ENCODE measurements around the gene TRIM72.
"Not testable (repeated sequence)": the region's sequence is repeated elsewhere in the genome, so short reads cannot be mapped to it uniquely, and the experiment has no call there.

Gene TRIM72

GRCh38 chr16:31213877-31214707, at the start of gene TRIM72:
Gene TRIM72 (plus strand): TSS chr16:31214119. CDS start chr16:31214739, 620 bp downstream.
- no peak for DNase-seq

DNA sequence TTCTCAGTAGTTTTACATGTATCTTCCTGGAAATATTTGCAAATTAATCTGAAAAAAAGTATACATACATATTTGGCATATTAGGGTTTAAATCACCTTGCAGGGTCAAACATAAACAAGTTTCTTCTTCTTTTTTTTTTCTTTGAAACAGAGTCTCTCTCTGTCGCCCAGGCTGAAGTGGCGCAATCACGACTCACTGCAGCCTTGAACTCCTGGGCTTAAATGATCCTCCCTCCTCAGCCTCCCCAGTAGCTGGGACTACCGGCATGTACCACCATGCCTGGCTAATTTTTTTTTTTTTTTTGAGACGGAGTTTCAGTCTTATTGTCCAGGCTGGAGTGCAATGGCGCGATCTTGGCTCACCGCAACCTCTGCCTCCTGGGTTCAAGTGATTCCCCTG, 46.6 kb upstream of the TRIM72 start:
- DNase-seq: no peak

GRCh38 chr16:31168848-31169247, 45.1 kb upstream of the TRIM72 start:
- DNase-seq: no peak

GRCh38 chr16:31170048-31170447, 43.9 kb upstream of the TRIM72 start:
- not testable (repeated sequence) for DNase-seq

DNA sequence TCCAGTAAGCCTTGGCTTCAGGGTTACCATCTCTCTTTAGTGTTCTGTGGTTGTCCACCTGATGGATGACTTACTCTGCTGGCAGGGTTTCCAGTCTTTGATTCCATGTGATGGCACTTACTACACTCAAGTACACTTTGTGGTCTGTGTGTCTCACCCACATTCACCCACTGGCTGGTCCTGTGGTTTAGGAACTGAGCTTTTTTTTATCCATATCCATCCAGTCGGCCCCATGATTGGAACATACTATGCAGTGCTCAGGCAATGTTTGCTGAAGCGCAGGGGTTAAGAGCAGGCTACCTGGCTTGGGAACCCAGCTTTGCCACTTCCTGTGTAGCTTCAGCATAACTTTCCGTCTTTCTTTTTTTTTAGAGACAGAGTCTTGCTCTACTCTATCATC, 36.8 kb upstream of the TRIM72 start:
- peak; percentile 97 for DNase-seq

GRCh38 chr16:31179219-31179746, 34.6 kb upstream of the TRIM72 start:
- no peak for DNase-seq

DNA sequence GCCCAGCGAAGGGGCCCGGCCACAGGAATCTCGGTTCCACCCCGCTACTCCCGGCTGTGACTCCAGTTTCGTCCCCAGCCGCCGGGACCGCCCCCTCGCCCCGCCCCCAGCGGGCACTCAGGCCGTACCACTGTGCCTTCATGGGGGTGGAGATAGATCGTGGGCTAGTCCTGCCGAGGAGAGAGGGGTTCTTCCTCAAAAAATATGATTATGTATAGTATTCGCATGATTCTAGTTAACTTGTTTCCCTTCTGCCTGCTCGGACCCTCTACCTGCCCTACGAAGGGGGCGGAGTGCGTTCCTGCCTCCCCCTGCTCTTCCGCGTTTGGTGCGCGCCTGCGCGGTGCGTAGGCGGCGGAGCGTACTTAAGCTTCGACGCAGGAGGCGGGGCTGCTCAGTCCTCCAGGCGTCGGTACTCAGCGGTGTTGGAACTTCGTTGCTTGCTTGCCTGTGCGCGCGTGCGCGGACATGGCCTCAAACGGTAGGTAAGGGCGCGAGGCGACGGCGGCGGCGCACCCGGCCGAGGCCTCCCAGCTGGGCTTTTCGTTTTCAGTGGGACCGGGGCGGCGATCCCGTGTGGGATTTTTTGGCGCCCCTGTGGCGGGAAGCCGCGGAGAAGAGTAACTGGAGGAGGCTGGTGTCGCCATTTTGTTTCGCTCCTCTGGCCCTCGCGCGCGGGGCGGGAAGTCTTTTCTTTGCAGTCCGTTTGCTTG, 34.0 kb upstream of the TRIM72 start, which contains the start of gene FUS:
Gene FUS, plus strand, starts transcription at position 393 of the 713 bp plus-strand sequence. Its CDS starts 76 bp downstream, at position 469.
- peak; percentile 60 for DNase-seq

DNA sequence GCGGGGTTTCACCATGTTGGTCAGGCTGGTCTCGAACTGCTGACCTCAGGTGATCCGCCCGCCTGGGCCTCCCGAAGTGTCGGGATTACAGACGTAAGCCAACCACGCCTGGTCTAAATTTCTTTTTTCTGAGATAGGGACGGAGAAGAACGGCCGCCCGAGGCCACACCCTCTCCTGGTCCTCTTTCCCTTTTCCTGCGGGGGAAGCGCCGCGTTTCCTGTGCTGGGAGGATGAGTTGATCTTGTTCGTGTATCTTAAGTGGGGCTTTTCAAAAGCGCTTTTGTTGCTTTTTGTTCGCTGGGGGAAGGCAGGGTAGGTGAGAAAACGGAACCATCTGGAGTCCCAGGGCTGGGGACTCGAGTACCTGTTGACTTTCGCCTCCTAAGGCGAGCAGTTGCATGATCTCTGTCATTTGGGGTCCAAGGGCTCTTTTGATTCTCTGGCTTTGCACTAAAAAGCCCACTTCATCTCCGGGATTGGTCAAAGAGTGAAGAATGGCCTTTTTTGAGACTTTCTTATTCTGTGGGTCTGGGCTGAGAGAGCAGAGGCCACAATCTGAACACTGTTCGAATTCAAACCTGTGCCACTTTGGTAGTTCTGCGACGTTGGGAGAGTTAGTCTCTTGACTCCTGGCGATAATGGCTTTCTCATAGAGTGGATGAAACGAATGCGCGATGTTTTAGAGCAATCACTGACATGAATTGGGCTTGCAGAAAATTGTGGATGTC, 32.7 kb upstream of the TRIM72 start:
- no peak for DNase-seq

- no peak for DNase-seq
These were observed 31.5 kb upstream of the TRIM72 start for GRCh38 chr16:31182391-31182790.

DNA sequence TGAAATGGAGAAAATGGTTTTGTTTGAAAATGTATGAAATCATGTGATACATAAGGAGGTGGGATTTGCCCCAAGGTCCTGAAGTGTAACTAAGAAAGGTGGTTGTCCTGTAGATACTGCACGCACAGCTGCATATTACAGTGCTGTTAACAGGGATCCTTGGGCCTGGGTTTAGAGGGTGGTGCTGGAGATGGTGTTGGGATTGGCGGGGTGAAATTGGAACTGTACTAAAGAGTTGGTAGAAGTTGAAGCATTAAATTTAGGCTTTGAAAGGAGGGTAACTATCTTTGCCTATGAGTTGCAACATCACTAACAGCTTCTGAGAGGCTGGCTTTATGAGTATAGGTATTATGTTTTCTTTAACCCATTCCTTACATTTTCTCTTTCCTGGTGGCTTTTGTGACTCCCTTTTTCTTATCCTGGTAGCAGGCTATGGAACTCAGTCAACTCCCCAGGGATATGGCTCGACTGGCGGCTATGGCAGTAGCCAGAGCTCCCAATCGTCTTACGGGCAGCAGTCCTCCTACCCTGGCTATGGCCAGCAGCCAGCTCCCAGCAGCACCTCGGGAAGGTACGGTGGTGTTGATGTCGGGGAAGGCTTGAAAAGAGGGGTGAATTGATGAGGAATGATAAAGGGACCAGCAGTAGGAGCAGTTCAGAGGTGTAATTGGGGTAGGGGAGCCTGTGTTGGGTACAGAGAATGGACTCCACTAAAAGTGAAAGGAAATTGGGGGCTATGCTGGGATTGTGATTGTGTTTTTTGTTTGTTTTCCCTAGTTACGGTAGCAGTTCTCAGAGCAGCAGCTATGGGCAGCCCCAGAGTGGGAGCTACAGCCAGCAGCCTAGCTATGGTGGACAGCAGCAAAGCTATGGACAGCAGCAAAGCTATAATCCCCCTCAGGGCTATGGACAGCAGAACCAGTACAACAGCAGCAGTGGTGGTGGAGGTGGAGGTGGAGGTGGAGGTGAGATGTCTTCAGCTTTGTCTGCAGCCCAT, 30.2 kb upstream of the TRIM72 start:
- no peak for DNase-seq

- DNase-seq: no peak
These were observed 29.0 kb upstream of the TRIM72 start for GRCh38 chr16:31184888-31185287.

DNA sequence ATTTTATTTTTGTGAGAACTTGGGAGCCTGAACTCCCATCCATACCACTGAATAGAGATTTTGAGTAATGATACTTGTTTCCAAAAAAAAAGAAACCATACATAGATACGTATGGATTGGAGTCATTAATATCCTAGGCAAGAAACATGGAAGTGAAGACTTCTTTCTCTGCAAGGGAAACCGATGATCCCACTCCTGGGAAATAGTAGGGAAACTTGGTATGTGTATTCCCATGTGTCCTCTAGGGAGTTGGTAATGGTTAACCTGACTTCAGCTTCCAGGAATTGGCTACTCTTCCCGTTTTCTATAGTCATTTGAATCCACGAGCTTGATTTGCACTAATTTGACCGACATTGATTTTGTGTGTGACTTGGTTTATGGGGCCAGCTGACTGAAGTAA, 28.6 kb upstream of the TRIM72 start:
- no peak for DNase-seq

DNA sequence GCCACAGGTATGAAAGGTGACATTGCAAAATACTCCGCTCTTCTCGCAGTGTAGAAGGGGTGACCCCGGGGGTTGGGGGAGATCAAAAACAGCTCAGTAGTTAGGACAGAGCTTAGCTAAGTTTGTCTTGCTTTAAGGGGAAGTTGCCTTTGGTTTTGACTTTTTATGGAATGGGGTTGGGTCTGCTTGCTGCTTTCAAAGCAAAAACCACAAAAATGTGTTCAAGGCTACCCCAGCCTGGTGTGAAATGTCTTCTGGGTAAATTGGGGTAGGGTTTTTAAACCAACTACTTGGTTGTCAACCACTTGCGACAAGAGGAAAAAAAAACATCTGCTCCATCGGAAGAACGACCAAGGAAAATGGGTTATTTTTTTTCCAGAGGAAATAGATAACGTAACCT, 27.7 kb upstream of the TRIM72 start:
- no peak for DNase-seq

DNA sequence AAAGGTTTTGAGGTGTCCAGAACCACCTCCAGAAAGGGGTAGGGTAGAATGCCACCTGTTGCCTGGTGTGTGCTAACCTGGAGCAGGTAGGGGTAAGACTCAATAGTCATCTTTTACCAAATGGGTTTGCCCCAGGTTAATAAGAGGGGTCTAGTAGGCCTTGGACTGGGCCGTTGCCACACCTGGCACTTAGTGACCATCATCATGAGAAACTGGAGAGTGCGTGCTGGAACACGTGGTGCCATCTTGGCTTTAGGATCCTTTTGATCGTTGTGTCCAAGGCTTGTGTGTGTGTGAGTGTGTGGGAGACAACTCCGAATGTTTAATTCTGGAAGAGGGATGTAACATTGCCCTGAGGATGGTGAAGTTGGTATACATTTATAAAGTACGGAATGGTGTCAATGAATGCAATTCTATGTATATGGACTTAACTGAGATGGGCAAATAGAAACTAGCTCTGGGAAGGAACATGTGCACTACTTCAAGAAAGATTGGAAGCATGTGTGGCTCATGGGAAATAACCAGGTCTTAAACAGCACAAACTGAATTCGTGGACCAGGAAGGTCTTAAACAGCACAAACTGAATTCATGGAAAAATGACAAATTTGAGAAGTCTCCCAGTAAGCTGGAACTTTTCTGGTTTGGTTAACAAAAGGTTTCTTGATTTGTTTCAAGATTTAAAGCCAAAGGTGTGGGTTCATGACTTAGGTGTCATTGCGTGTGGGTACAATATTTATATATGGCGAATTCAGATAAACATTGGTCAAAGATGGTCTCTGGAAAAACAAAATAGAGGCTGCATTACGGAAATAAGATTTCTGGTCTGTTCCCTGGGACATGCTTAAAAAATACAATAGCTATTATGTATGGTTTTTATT, 26.8 kb upstream of the TRIM72 start:
- no peak for DNase-seq

- no peak for DNase-seq
These were observed 26.1 kb upstream of the TRIM72 start for GRCh38 chr16:31187808-31188189.

DNA sequence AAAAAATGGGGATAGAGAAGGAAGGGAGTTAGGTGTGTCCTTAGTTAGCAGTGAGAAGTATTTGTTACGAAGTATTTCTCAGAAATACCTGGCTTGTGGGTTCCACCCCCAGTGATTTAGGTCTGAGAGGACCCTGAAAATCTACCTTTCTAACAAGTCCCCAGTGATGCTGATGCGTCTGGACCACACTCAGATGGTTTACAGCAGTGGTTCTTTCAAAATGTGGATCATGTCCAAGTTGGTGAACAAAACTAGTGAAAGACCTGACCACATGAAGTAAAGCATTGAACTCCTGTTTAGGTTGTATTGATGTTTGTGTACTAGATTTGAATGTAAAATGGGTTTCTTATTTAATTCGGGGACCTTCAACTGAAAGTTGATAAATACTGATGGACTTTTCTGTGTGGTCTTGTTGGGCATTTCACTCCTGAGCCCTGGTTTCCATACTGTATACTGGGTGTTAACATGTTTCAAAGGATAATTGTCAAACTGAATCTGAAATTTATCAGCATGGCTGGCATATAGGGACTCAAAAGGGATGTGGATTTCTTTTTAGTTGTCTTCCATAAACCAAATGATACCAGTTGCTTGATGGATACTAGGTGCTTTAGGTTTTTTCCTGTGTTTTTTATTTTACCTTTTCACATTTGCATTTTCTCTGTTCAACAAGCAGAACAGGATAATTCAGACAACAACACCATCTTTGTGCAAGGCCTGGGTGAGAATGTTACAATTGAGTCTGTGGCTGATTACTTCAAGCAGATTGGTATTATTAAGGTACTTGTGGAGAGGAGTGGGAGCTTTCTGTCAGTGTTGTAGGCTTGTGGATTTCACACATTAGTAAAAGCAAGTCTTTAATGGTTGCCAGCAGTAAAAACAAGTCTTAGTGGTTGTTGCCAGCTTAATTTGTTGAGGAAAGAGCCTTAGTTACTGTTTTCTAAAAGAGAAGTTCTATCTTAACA, 25.2 kb upstream of the TRIM72 start:
- DNase-seq: no peak

DNA sequence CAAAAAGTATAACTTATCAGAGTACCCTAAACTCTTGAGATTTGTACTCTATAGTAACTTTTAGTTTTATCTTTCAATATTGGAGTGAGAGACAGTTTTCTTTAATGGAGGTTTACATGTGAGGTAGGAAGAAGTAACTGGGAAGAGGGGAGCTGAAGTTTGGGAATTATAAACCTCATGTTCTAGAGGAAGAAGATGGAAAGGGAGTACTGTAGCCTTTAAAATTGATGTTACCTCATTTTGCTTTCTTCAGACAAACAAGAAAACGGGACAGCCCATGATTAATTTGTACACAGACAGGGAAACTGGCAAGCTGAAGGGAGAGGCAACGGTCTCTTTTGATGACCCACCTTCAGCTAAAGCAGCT, 24.5 kb upstream of the TRIM72 start:
- DNase-seq: no peak

DNA sequence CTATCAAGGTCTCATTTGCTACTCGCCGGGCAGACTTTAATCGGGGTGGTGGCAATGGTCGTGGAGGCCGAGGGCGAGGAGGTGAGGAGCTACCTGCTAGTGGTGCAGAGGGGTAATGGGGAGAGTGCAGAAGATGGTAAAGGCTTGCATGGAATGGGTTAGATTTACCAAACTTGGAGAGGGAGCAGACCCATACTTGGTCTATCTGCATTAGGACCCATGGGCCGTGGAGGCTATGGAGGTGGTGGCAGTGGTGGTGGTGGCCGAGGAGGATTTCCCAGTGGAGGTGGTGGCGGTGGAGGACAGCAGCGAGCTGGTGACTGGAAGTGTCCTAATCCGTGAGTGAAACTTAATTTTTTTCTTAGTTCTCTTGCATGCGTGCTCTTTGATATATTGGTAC, 23.9 kb upstream of the TRIM72 start:
- DNase-seq: no peak

- no peak for DNase-seq
These were observed 23.0 kb upstream of the TRIM72 start for GRCh38 chr16:31190818-31191444.
